ENCODE results near the gene MDM2. TPM values are rescaled to one million over a fixed set of nuclear protein-coding genes. Genes with fewer than 3 reads are reported as not detected.

Gene MDM2
- total and polyA plus RNA-seq, 2 donors (not counting 3 experiments of a cell fraction or from before 2014, with no cell fraction given), result 16.7 to 270 TPM

- H3K4me1 ChIP-seq (ENCODE audit: control insufficient read depth, extremely low read depth, insufficient read depth, low read length), result no peaks in the 10 kb centered on the region
- H4K20me1 ChIP-seq (replicated peaks; ENCODE audit: control insufficient read depth, extremely low read depth, insufficient read depth, low read length), result no peaks in the 10 kb centered on the region
- intact Hi-C loops (cut with micrococcal nuclease), result no loop called here
- H3K4me3 ChIP-seq (replicated peaks in 1 of 3; ENCODE audit: insufficient read depth in 1 of 3, low read depth in 1 of 3, low read length in 3 of 3), result no peak overlapping the region
- H3K27ac ChIP-seq (ENCODE audit: insufficient read depth, low read depth, low read length), result no peak overlapping the region
- H2AFZ ChIP-seq (ENCODE audit: low read depth, low read length), result no peak overlapping the region
- H3K79me2 ChIP-seq (ENCODE audit: control insufficient read depth, insufficient read depth, low read length), result no peaks in the 10 kb centered on the region
- BruUV-seq (replicated peaks), result no TSS peak
- POLR2A ChIA-PET, result no interaction called here
- CTCF ChIA-PET, result no interaction called here
- H3K9ac ChIP-seq (replicated peaks; ENCODE audit: extremely low read depth, insufficient read depth, low read length), result no peak overlapping the region
- no peak for DNase-seq (ENCODE audit: low read depth, low spot score)
- no peak for FAIRE-seq
- dilution Hi-C loops (cut with MboI; ENCODE audit: extremely low pct_ligation_motif_present, low sequenced_read_pairs), result no loop called here
- H3K9me3 ChIP-seq (replicated peaks; ENCODE audit: control insufficient read depth, insufficient read depth, low read length), result no peaks in the 10 kb centered on the region
- H3K4me2 ChIP-seq (ENCODE audit: insufficient read depth, low read length), result no peak overlapping the region
- TF ChIP-seq EZH2 (IDR thresholded peaks at IDR 0.05; ENCODE audit: borderline replicate concordance, low read depth, low read length, severe bottlenecking) (no peak), FOS (IDR thresholded peaks at IDR 0.05; ENCODE audit: borderline replicate concordance, insufficient read depth, low read length) (no peak), CTCF (IDR thresholded peaks at IDR 0.05; ENCODE audit: extremely low read depth in 1 of 2, insufficient read depth in 1 of 2, low read depth in 1 of 2, low read length in 2 of 2) (no peak), MYC (IDR thresholded peaks at IDR 0.05; ENCODE audit: low read depth, low read length) (no peak), POLR2A (IDR thresholded peaks at IDR 0.05; ENCODE audit: low read depth, low read length) (no peak), MAX (IDR thresholded peaks at IDR 0.05; ENCODE audit: insufficient read depth, insufficient read length) (no peak), JUN (IDR thresholded peaks at IDR 0.05; ENCODE audit: borderline replicate concordance, insufficient read depth, insufficient read length, low read depth) (no peak), POLR2AphosphoS5 (IDR thresholded peaks at IDR 0.05; ENCODE audit: insufficient read depth, low read depth, low read length) (no peak), GATA2 (IDR thresholded peaks at IDR 0.05; ENCODE audit: insufficient read depth, insufficient read length, low read depth, low read length) (no peak)
- H3K27me3 ChIP-seq (ENCODE audit: control insufficient read depth in 2 of 2, insufficient read depth in 2 of 2, low read length in 2 of 2), result peaks cover 4 to 9% of the 10 kb centered on the region in 2 experiments
- H3K36me3 ChIP-seq (ENCODE audit: control insufficient read depth in 2 of 2, extremely low read depth in 1 of 2, insufficient read depth in 2 of 2, low read length in 2 of 2), result no peaks in the 10 kb centered on the region
- no peaks in the 10 kb centered on the region for H3K9me1 ChIP-seq (replicated peaks; ENCODE audit: control insufficient read depth, extremely low read depth, insufficient read depth, low read length)
These were observed 74.4 kb downstream of the MDM2 start for GRCh38 chr12:68882251-68882964.
